ENCODE data around the gene KLF11.

DNA sequence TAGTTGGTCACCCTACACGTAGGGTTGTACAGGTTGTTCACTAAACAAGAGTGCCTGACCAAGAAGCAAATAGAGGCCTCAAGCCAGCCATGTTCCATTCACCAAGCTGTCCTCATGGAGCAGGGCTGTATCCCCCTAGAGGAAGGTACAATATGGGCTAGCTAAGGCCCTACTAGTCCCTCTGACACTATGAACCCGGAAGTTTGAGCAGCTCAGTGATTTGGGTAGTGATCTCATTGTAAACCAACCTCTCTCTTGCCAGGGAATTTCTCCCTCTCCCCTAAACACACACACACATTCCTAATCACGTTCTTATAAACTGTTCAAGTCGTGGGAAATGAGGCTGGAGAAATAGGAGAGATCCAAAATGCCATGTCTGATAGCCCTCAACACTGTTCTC is 43.6 kb downstream of the KLF11 start:
- no peak for TF ChIP-seq POLR2A (IDR thresholded peaks at IDR 0.05; ENCODE audit: low read depth, low read length)
- no peak for TF ChIP-seq POLR2AphosphoS5 (IDR thresholded peaks at IDR 0.05; ENCODE audit: low read depth, low read length)
- TF ChIP-seq TAF1 (IDR thresholded peaks at IDR 0.05; ENCODE audit: borderline replicate concordance, low read depth, low read length) = no peak
